ENCODE data around the gene TOR1AIP1.
"Not testable (repeated sequence)": the region's sequence is repeated elsewhere in the genome, so short reads cannot be mapped to it uniquely, and the experiment has no call there.

The TOR1AIP1 gene

DNA sequence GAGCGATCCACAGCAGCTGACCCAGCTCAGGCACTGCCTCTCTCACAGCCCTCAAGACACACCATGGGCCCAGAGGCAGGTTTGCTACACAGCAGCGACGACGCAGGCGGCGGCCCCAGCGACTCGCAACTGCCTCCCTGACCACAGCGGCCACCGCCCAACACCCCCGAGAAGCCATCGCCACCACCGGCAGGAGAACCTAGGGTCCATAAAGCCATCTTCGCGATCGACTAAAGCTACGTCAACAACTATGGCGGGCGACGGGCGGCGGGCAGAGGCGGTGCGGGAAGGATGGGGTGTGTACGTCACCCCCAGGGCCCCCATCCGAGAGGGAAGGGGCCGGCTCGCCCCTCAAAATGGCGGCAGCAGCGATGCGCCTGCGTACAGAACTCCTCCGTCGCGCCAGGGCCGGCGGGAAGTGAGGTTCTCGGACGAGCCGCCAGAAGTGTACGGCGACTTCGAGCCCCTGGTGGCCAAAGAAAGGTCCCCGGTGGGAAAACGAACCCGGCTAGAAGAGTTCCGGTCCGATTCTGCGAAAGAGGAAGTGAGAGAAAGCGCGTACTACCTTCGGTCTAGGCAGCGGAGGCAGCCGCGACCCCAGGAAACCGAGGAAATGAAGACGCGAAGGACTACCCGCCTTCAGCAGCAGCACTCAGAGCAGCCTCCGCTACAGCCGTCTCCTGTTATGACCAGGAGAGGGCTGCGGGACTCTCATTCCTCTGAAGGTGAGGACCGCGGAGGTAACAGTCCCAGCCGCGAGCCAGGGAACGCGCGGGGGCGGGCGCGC, at the start of gene TOR1AIP1:
TOR1AIP1 (plus strand) TSS at position 33 of the 787 bp plus-strand sequence; CDS start at position 251, 218 bp downstream.
- peak; percentile 99 for DNase-seq

- not testable (repeated sequence) for DNase-seq
These were observed 45.2 kb upstream of the TOR1AIP1 start for GRCh38 chr1:179836686-179837445.

GRCh38 chr1:179840107-179840506, 42.0 kb upstream of the TOR1AIP1 start:
- DNase-seq, result no peak

GRCh38 chr1:179848233-179848632, 33.9 kb upstream of the TOR1AIP1 start:
- no peak for DNase-seq

- DNase-seq, result no peak
These were observed 29.0 kb upstream of the TOR1AIP1 start for GRCh38 chr1:179853102-179853501.

DNA sequence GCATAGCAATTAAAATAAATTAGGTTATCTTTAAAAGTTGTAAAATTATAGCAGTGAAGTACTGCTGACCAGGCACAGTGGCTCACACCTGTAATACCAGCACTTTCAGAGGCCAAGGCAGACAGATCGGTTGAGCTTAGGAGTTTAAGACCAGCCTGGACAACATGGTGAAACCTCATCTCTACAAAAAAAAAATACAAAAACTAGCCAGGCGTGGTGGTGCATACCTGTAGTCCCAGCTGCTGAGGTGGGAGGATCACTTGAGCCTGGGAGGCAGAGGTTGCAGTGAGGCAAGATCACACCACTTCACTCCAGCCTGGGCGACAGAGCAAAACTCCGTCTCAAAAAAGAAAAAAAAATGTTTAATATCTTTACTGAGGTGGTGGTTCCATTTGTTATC, 26.3 kb upstream of the TOR1AIP1 start:
- DNase-seq, result not testable (repeated sequence)

GRCh38 chr1:179856296-179856695, 25.8 kb upstream of the TOR1AIP1 start:
- DNase-seq, result no peak

DNA sequence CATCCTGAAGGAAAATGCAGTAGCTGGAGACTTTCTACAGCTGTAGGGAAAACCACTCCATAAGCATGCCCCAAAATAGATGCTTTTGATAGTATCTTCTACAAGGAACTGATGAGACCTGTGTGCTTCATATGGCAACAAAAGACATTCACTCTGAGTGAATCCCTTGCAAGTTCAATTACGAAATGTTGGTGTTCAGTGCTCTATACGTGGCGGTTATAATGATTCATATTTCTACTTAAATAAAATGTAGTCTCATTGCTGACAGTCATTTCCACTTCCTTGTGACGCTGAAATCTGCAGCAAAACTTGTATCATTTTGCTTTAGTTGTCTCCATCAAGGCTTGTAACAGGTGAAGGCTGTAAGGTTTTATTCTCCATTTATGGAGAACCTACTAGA, 25.1 kb upstream of the TOR1AIP1 start:
- DNase-seq, result no peak

DNA sequence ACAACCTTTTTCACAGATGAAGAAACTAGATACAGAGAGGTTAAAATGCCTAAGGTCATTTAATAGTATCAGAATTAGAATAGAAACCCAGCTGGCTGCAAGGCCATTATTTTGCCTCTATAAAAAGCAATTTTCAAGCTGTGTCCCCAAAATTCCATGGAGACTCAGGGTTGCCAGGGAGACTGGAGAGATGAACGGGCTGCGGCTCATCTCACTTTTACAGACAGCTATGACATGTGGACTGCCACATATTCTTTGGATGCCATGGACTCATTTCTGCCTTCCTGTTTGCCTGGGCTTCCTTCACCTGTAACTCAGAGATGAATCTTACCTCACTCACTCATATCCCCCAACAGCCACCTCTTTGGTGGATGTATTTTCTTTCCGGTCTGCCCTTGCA, 21.4 kb upstream of the TOR1AIP1 start:
- DNase-seq, result no peak

GRCh38 chr1:179865377-179865776, 16.7 kb upstream of the TOR1AIP1 start:
- DNase-seq, result no peak

- no peak for DNase-seq
These were observed 15.5 kb upstream of the TOR1AIP1 start for GRCh38 chr1:179866616-179867015.

DNA sequence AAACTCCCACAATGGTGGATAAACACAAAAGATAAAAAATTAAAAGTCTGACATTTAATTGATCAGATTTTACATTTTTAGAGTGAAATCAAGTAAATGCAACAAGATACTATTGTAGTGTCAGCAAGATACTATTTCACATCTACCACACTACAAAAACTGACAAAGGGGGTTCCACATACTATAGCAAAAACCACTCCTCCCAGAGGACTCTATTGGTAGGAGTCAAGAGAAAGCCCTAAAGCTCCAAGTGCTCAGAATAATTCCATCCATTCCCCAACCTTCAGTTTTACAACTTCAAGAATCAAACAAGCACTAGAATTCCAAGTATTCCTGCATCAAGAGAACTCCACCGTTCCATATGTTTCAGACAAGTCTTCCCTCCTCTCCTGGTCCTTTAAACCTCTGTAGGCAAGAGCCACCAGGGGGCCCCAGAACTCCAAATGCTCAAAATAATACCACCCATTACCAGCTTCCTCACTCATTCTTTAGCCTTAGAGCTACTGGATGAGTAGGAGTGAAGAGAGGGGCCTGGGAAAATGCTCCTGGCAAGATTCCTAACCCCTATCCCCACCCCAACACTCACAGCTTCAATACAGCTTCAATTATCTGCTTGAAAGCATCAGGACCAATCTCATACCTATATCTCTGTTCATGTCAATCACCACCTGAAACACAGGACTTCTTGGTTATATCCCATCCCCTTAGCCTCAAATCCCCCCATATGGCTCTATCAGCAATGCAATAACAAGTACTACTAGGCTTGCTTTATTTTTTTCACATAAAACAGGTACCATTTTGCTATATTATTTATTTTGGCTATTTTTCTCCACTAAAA, 14.4 kb upstream of the TOR1AIP1 start:
- peak; percentile 45 for DNase-seq

DNA sequence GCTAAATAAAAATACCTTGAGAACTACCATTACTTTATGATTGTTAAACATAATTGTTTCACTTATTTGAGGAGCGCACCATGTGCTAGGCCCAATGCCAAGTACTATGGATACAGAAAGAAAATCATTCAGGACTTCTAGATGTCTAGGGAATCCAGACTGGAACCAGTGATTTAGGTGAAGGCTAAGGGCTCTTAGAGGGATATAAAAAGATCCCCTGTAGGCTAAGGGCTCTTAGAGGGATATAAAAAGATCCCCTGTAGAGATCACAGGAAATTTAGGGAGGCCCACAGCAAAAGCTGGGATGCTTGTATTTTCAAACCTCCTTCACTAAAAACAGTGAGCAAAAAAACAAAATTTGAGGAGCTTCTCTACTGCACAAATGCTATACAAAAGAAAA, 11.2 kb upstream of the TOR1AIP1 start:
- DNase-seq, result no peak

DNA sequence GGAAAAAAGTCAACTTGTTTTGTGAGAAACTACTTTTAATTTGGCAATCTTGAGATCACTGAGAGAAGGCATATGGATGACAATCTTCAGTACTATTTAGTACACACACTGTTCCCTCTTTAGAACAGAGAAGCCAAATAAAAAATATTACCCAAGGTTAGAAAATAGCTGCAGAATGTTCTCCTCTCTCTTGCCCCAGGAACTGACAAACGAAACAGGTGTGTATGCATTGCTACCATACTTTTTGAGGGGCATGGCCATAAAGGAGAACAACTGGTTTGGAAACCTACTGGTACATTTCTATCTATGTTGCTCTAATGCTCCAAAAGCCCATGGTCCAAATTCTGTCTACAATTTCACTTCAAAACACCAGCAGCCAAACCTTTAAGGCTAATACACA, 10.1 kb upstream of the TOR1AIP1 start:
- DNase-seq, result no peak

- no peak for DNase-seq
These were observed 9.5 kb upstream of the TOR1AIP1 start for GRCh38 chr1:179872558-179872957.

DNA sequence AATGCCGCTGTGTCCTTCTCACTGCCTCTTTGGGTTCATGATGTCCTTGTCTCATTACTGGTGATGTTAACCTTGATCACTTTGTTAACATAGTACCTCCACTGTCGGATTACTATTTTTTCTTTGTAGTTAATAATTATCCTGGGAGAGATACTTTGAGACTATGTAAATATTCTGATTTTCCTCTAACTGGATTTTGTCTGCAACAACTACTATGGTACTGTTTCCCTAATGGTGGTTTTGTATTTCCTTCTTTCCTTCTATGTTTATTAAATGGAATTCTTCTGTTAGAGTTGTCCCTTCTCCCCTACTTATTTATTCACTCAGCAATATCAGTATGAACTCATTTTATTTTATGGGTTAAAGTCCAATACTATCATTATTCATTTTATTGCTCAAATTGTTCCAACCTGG, 8.6 kb upstream of the TOR1AIP1 start:
- DNase-seq, result no peak

DNA sequence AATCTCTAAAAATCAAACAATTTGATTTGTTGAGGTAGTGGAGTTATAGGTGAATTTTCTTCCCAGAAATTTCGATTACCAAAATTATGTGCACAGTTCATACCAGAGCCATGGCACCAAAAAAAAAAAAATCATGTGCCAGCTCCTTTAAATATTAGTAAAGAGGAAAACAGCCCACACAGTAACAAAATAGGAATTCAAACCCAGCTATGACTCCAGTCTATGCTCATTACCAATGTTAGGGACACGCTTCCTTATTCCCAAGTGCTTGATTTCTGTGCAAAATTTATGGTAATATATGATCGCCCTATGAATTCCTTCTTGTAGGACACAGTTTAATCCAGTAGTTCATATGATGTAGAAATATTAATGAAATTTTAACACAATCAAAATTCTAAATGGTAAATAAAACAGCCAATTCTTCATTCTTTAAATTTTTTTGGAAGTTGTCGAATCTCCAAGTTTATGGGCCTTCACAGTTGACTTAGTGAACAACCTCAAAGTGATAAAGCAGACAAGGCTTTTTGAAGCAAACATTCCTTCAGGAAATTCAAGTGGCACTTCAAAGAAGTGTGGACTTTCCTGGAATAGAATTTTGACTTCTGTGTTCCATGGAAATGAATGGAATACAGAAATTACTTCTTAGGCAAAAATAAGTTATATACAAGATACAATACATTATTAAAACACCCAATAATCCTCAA, 6.3 kb upstream of the TOR1AIP1 start:
- DNase-seq, result no peak

- DNase-seq, result no peak
These were observed 5.8 kb upstream of the TOR1AIP1 start for GRCh38 chr1:179876300-179876715.

GRCh38 chr1:179877586-179878265, 4.4 kb upstream of the TOR1AIP1 start, which contains the start of gene TOR1AIP2:
TSS of gene TOR1AIP2 (minus strand) at chr1:179877803. CDS start at chr1:179852665, 25,138 bp downstream.
- peak; percentile 82 for DNase-seq

DNA sequence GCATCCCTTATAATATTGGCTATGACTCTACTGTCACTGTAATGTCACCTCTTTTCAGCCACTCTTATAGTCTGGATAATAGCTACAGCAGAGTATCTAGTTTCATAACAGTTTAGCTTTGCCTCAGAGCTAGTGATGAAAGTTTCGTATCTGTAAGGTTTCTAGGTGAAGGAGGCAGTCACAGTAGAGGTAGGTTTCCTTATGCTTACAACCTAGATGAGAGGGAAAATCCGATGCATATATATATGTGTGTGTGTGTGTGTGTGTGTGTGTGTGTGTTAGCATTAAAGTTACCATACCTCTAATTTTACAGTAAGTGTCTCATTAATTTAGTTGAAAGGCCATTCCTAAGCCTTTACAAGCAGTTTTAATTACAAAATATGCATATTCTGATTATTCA, 2.3 kb upstream of the TOR1AIP1 start:
- no peak for DNase-seq

GRCh38 chr1:179881642-179882252, 338 bp upstream of the TOR1AIP1 start:
- no peak for DNase-seq
